Stomach (tissue), 9 donors: ENCODE measurements around the gene UBE2Z. TPM values are rescaled to one million over a fixed set of nuclear protein-coding genes. Genes with fewer than 3 reads are reported as not detected.

Source experiments
- DNase-seq, 2 donors: peaks; one replicate each; pipeline versions ENCODE4 v3.0.0 to v3.0.0-alpha.2; 2013 to 2019
- H3K27ac ChIP-seq, 5 donors: fragments of 200-600 bp in 4 of 5; sonication (generic) in 4 of 5; one replicate each; pipeline ENCODE4 v1.5.1; 2013 to 2019; ENCODE audit warnings: mild to moderate bottlenecking in 1 of 5, moderate library complexity in 1 of 5
- H3K27me3 ChIP-seq, 3 donors: fragments of 200-600 bp; sonication (generic); one replicate each; pipeline ENCODE4 v1.5.1; 2017 to 2019; ENCODE audit warnings: mixed run types in 1 of 3
- H3K36me3 ChIP-seq, 4 donors: fragments of 200-600 bp; sonication (generic); 1 replicate in 3 of 4; 2 replicates in 1 of 4; pipeline ENCODE4 v1.5.1; 2016 to 2019
- H3K4me1 ChIP-seq, 4 donors: fragments of 200-600 bp; sonication (generic); one replicate each; pipeline ENCODE4 v1.5.1; 2016 to 2019
- H3K4me3 ChIP-seq, 4 donors: fragments of 200-600 bp; sonication (generic) in 3 of 4; one replicate each; pipeline ENCODE4 v1.5.1; 2016 to 2019; ENCODE audit warnings: mild to moderate bottlenecking in 1 of 4
- H3K9me3 ChIP-seq, 4 donors: fragments of 200-600 bp; sonication (generic); one replicate each; pipeline ENCODE4 v1.5.1; 2016 to 2019
- EP300 ChIP-seq: sonication (generic); formaldehyde crosslinking; IDR thresholded peaks from one replicate; pipeline ENCODE4 v1.6.1; 2017; ENCODE audit warnings: antibody characterized with exemption
- POLR2A ChIP-seq, 4 donors: fragments of 450-650 bp; IDR thresholded peaks; one replicate each; pipeline ENCODE4 v1.6.1; 2016; ENCODE audit warnings: antibody characterized with exemption in 4 of 4, control low read depth in 2 of 4, mild to moderate bottlenecking in 1 of 4, moderate library complexity in 1 of 4
- POLR2AphosphoS5 ChIP-seq, 3 donors: sonication (generic); formaldehyde crosslinking; IDR thresholded peaks; one replicate each; pipeline ENCODE4 v1.6.1; 2016; ENCODE audit warnings: antibody characterized with exemption in 3 of 3
- WGBS, 5 donors: extraction: QIAGEN DNeasy Blood & Tissue Kit in 3 of 5; methylation state at CpG; one replicate each; pipeline versions ENCODE4 v1.1.5 to v1.1.7; 2013 to 2018; 5-methylcytosine and 5-hydroxymethylcytosine counted together
- intact Hi-C: fragments of 100-400 bp; cut with DNase I; formaldehyde crosslinking; loops from one replicate; pipeline ENCODE4 v1.15.1; 2023; ENCODE audit warnings: low total_unique reads
- polyA plus RNA-seq, 3 donors: library from polyadenylated mRNA; stranded (reverse); fragments of 200-250 nt; gene quantifications; one replicate each; pipeline ENCODE4 v1.2.3, GENCODE V29; 2013
- total RNA-seq, 5 donors: library from RNA; depleted of rRNA; stranded (reverse); fragments of >200 nt; gene quantifications; one replicate each; pipeline versions ENCODE4 v1.1.0 to v1.2.3, GENCODE V29; 2014 to 2016
- TF ChIP-seq, protein P1 (sequence below), 7 experiments: fragments of 450-650 bp in 4 of 7; fragments of 200-600 bp in 3 of 7; sonication (generic) in 3 of 7; IDR thresholded peaks; one replicate each; pipeline ENCODE4 v1.5.1; 2016 to 2019; ENCODE audit warnings: antibody characterized with exemption in 7 of 7, control low read depth in 2 of 7, mild to moderate bottlenecking in 1 of 7
- donor health status: healthy with polysubstance abuse.
- donor health status: Bipolar disorder and iron deficiency.
- donor health status: healthy.

UBE2Z gene
- total and polyA plus RNA-seq, 8 donors, result 28.1 to 55.6 (median 37.5) TPM

GRCh38 chr17:48960834-48961515 lies 52.8 kb downstream of the UBE2Z start:
- Histone ChIP-seq H3K9me3 (no peaks in the 10 kb centered on the region), H3K27ac (no peak overlapping the region), H3K36me3 (no peaks in the 10 kb centered on the region), H3K4me1 (peaks cover 0 to 12% (median 0%) of the 10 kb centered on the region in 4 donors), H3K27me3 (peaks cover 0 to 83% (median 34%) of the 10 kb centered on the region in 3 donors), H3K4me3 (no peak overlapping the region)
- intact Hi-C loops, result no loop called here
- WGBS, 5 donors, result 11 to 19% (median 16%) methylated on average over 11 of the region's 11 CpGs
- no peak for TF ChIP-seq POLR2AphosphoS5 (IDR thresholded peaks at IDR 0.05)
- no peak for TF ChIP-seq POLR2A (IDR thresholded peaks at IDR 0.05)
- TF ChIP-seq EP300, result no peak
- TF ChIP-seq, protein P1, sequence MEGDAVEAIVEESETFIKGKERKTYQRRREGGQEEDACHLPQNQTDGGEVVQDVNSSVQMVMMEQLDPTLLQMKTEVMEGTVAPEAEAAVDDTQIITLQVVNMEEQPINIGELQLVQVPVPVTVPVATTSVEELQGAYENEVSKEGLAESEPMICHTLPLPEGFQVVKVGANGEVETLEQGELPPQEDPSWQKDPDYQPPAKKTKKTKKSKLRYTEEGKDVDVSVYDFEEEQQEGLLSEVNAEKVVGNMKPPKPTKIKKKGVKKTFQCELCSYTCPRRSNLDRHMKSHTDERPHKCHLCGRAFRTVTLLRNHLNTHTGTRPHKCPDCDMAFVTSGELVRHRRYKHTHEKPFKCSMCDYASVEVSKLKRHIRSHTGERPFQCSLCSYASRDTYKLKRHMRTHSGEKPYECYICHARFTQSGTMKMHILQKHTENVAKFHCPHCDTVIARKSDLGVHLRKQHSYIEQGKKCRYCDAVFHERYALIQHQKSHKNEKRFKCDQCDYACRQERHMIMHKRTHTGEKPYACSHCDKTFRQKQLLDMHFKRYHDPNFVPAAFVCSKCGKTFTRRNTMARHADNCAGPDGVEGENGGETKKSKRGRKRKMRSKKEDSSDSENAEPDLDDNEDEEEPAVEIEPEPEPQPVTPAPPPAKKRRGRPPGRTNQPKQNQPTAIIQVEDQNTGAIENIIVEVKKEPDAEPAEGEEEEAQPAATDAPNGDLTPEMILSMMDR (IDR thresholded peaks at IDR 0.05), result no peak
- DNase-seq, result no peak

DNA sequence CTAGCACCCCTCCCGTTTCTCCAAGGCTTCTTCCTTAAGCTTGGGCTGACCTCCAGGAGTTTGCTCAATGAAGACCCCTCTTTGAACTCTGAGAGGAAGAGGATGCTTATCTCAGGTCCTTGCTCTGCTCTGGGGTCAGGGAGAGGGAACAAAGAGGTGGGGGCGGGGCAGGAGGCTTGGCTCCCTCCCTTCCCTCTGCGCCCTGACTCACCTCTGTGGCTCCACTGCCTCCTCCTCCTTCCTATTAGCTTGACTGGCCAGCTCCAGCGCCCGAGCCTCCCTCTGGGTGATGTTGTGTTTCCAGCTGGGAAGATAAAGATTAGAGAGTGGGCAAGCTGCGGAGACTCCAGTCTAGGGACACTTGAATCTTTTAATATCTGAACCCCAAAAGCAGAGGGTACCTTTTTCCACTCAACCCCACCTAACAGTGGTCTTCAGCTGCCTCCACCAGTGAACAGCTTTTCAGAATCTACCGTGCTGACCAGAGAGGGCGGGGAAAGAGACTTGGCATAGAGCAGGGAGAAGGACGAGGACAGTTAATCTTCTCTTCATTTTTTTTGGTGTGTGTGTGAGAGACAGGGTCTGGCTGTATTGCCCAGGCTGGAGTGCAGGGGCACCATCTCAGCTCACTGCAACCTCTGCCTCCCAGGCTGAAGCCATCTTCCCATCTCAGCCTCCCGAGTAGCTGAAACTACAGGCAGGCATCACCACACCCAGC lies 53.5 kb downstream of the UBE2Z start:
- WGBS, 5 donors, result 20 to 26% (median 22%) methylated on average over 10 of the region's 10 CpGs
- TF ChIP-seq POLR2AphosphoS5 (IDR thresholded peaks at IDR 0.05), result no peak
- TF ChIP-seq EP300, result no peak
- TF ChIP-seq POLR2A (IDR thresholded peaks at IDR 0.05), result no peak
- TF ChIP-seq, protein P1 (IDR thresholded peaks at IDR 0.05), result no peak
- intact Hi-C loops, result no loop called here
- H3K4me1 ChIP-seq, result peaks cover 0 to 12% (median 0%) of the 10 kb centered on the region in 4 donors
- no peaks in the 10 kb centered on the region for H3K9me3 ChIP-seq
- peak in 1 of 2 donors; percentile 53 for DNase-seq
- peaks cover 0 to 87% (median 34%) of the 10 kb centered on the region in 3 donors for H3K27me3 ChIP-seq
- H3K27ac ChIP-seq, result no peak overlapping the region
- H3K4me3 ChIP-seq, result no peak overlapping the region
- H3K36me3 ChIP-seq, result no peaks in the 10 kb centered on the region

DNA sequence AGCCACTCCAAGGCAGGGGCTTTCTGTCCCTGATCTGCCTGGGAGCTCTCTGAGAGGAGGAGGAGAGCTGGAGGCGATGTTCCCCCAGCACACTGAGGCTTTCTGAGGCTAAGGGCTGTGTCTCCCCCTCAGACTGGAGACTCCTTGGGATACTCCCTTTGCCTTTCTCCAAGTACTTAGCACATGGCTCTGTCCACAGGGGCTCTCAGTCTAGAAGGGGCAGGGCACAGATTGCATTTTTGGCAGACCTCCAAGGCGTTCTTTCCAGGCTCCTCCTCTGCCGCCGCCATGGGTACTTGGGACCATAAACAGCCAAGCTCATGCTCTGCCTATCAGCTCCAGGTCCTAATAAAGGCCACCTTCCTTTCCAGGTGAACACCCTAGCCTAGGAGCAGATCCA lies 62.0 kb downstream of the UBE2Z start:
- Histone ChIP-seq H3K36me3 (no peaks in the 10 kb centered on the region), H3K4me1 (peaks cover 0 to 6% (median 0%) of the 10 kb centered on the region in 4 donors), H3K27me3 (peaks cover 0 to 96% (median 29%) of the 10 kb centered on the region in 3 donors), H3K4me3 (no peak overlapping the region), H3K27ac (no peak overlapping the region), H3K9me3 (no peaks in the 10 kb centered on the region)
- peak in 1 of 2 donors; percentile 72 for DNase-seq
- 20 to 46% (median 24%) methylated on average over 4 of the region's 4 CpGs for WGBS, 5 donors
- TF ChIP-seq EP300 (no peak), POLR2A (IDR thresholded peaks at IDR 0.05) (no peak), POLR2AphosphoS5 (IDR thresholded peaks at IDR 0.05) (no peak)
- TF ChIP-seq, protein P1 (IDR thresholded peaks at IDR 0.05), result no peak
- intact Hi-C loops, result no loop called here

DNA sequence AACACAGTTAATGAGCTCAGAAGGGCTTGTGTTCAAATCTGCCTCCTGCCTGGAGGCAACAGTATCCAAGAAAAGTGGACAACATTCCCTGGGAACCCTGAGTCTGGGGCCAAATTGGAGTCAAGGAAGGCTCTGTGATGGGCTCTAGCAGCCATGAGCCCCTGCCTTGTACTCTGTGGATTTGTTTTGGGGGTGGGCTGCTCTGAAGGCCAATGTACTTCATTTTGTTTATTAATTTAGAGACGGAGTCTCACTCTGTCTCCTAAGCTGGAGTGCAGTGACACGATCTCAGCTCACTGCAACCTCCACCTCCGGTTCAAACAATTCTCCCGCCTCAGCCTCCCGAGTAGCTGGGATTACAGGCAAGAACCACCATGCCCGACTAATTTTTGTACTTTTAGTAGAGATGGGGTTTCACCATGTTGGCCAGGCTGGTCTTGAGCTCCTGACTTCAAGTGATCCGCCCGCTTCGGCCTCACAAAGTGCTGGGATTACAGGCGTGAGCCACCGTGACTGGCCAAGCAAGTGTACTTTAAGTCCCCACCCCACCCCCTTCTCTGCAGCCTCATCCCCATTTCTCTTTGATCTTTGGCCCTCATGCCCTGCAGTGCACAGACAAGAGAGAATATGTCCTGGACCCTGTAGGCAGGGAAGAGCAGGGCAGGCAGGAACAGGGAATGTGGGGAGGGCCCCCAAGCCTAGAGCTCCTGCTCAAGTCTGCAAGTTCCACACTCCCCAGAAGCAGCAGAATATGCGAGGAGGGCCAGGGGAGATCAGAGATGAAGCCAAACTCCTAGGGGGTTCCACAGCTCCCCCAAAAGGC lies 62.9 kb downstream of the UBE2Z start:
- intact Hi-C loops, result no loop called here
- H3K9me3 ChIP-seq, result no peaks in the 10 kb centered on the region
- DNase-seq, result no peak
- 78 to 82% (median 81%) methylated on average over 12 of the region's 12 CpGs for WGBS, 5 donors
- no peak overlapping the region for H3K4me3 ChIP-seq
- no peak overlapping the region for H3K27ac ChIP-seq
- peaks cover 0 to 6% (median 0%) of the 10 kb centered on the region in 4 donors for H3K4me1 ChIP-seq
- peaks cover 0 to 95% (median 29%) of the 10 kb centered on the region in 3 donors for H3K27me3 ChIP-seq
- TF ChIP-seq POLR2A (IDR thresholded peaks at IDR 0.05) (no peak), POLR2AphosphoS5 (IDR thresholded peaks at IDR 0.05) (no peak), EP300 (no peak)
- TF ChIP-seq, protein P1 (IDR thresholded peaks at IDR 0.05), result no peak
- H3K36me3 ChIP-seq, result no peaks in the 10 kb centered on the region
